Small intestine (tissue), 7 donors: ENCODE data around the gene STPG3. TPM values are rescaled to one million over a fixed set of nuclear protein-coding genes. Genes with fewer than 3 reads are reported as not detected.
"Not testable (repeated sequence)": the region's sequence is repeated elsewhere in the genome, so short reads cannot be mapped to it uniquely, and the experiment has no call there.

Source experiments
- DNase-seq, 2 donors: peaks; one replicate each; pipeline versions ENCODE4 v3.0.0 to v3.0.0-alpha.2; 2013
- FAIRE-seq: peaks from 2 replicates; lab custom pipeline; 2012; peaks lifted over from hg19 to GRCh38; lab: Jason Lieb, UNC
- H3K27ac ChIP-seq, 3 donors: one replicate each; pipeline ENCODE4 v1.5.1; 2013; ENCODE audit warnings: low read length in 2 of 3, mild to moderate bottlenecking in 2 of 3, control low read depth in 1 of 3, inconsistent platforms in 1 of 3, low read depth in 1 of 3, moderate library complexity in 1 of 3
- H3K27me3 ChIP-seq, 3 donors: one replicate each; pipeline ENCODE4 v1.6.1; 2013; ENCODE audit warnings: low read length in 3 of 3, inconsistent platforms in 1 of 3; ENCODE audit not compliant: control insufficient read depth in 3 of 3, insufficient read depth in 3 of 3
- H3K36me3 ChIP-seq, 3 donors: one replicate each; pipeline ENCODE4 v1.6.1; 2013; ENCODE audit warnings: low read length in 3 of 3, inconsistent platforms in 1 of 3, low read depth in 1 of 3, mild to moderate bottlenecking in 1 of 3, moderate library complexity in 1 of 3; ENCODE audit not compliant: control insufficient read depth in 3 of 3, insufficient read depth in 2 of 3
- H3K4me1 ChIP-seq, 3 donors: one replicate each; pipeline ENCODE4 v1.6.1; 2013; ENCODE audit warnings: low read length in 2 of 3, inconsistent platforms in 1 of 3, low read depth in 1 of 3, mild to moderate bottlenecking in 1 of 3, moderate library complexity in 1 of 3; ENCODE audit not compliant: control insufficient read depth in 3 of 3, insufficient read depth in 2 of 3
- H3K4me3 ChIP-seq, 3 donors: one replicate each; pipeline ENCODE4 v1.5.1; 2013; ENCODE audit warnings: low read length in 3 of 3, control low read depth in 1 of 3, inconsistent platforms in 1 of 3, low read depth in 1 of 3, mild to moderate bottlenecking in 1 of 3, moderate library complexity in 1 of 3
- H3K9me3 ChIP-seq, 2 donors: one replicate each; pipeline ENCODE4 v1.6.1; 2013; ENCODE audit warnings: low read depth in 1 of 2, low read length in 1 of 2; ENCODE audit not compliant: control insufficient read depth in 2 of 2, insufficient read depth in 1 of 2
- WGBS, 3 donors: extraction: QIAGEN DNeasy Blood & Tissue Kit; methylation state at CpG; one replicate each; pipeline ENCODE4 v1.1.7; 2013; 5-methylcytosine and 5-hydroxymethylcytosine counted together
- polyA plus RNA-seq, 4 donors: library from polyadenylated mRNA; stranded (reverse) in 3 of 4; unstranded in 1 of 4; fragments of 200-250 nt in 3 of 4; fragments of 120-200 nt in 1 of 4; gene quantifications; one replicate each; pipeline versions ENCODE4 v1.2.1 to v1.2.3, GENCODE V29; 2013
- donor health status: healthy with polysubstance abuse.
- donor health status: control.
- donor health status: control.
- donor health status: Bipolar disorder and iron deficiency.
- donor health status: healthy.

Gene STPG3
- polyA plus RNA-seq, 4 donors, result 3.9 TPM; not detected in 3

- H3K36me3 ChIP-seq, result peaks cover 0 to 42% (median 6%) of the 10 kb centered on the region in 3 donors
- H3K27me3 ChIP-seq, result no peaks in the 10 kb centered on the region
- peak overlapping the region in 1 of 3 donors; percentile 86 for H3K4me3 ChIP-seq
- DNase-seq (no peak), FAIRE-seq (no peak)
- no peaks in the 10 kb centered on the region for H3K9me3 ChIP-seq
- H3K4me1 ChIP-seq, result peaks cover 8 to 29% (median 8%) of the 10 kb centered on the region in 3 donors
- no peak overlapping the region for H3K27ac ChIP-seq
- WGBS, 3 donors, result 89 to 93% (median 89%) methylated on average over 15 of the region's 15 CpGs
Observed at GRCh38 chr9:137256856-137257255, 5.8 kb downstream of the STPG3 start.

- WGBS, 3 donors, result 39 to 46% (median 45%) methylated on average over 14 to 15 of the region's 15 CpGs
- peaks cover 7 to 76% (median 11%) of the 10 kb centered on the region in 3 donors for H3K36me3 ChIP-seq
- not testable (repeated sequence) for H3K9me3 ChIP-seq, H3K27ac ChIP-seq, H3K4me3 ChIP-seq, H3K27me3 ChIP-seq, H3K4me1 ChIP-seq, FAIRE-seq, DNase-seq
Observed at GRCh38 chr9:137262173-137262908, 11.3 kb downstream of the STPG3 start.

GRCh38 chr9:137262909-137263285, 11.8 kb downstream of the STPG3 start:
- FAIRE-seq (no peak), DNase-seq (no peak)
- Histone ChIP-seq H3K9me3 (no peaks in the 10 kb centered on the region), H3K27ac (no peak overlapping the region), H3K4me3 (no peak overlapping the region), H3K36me3 (peaks cover 7 to 79% (median 13%) of the 10 kb centered on the region in 3 donors), H3K4me1 (no peaks in the 10 kb centered on the region), H3K27me3 (no peaks in the 10 kb centered on the region)
- WGBS, 3 donors, result 91 to 95% (median 92%) methylated on average over 23 to 24 of the region's 24 CpGs

- no peak for FAIRE-seq
- Histone ChIP-seq H3K27me3 (no peaks in the 10 kb centered on the region), H3K27ac (no peak overlapping the region), H3K9me3 (no peaks in the 10 kb centered on the region), H3K4me1 (no peaks in the 10 kb centered on the region), H3K4me3 (no peak overlapping the region), H3K36me3 (peaks cover 7 to 79% (median 14%) of the 10 kb centered on the region in 3 donors)
- whole genome bisulfite sequencing, 3 donors, result 72 to 81% (median 75%) methylated on average over 9 to 10 of the region's 10 CpGs
- no peak for DNase-seq
Observed at GRCh38 chr9:137263506-137263905, 12.4 kb downstream of the STPG3 start.

- H3K36me3 ChIP-seq, result peaks cover 7 to 78% (median 11%) of the 10 kb centered on the region in 3 donors
- H3K27me3 ChIP-seq, result no peaks in the 10 kb centered on the region
- DNase-seq, result no peak
- H3K4me1 ChIP-seq, result peaks cover 0 to 4% (median 2%) of the 10 kb centered on the region in 3 donors
- no peak overlapping the region for H3K4me3 ChIP-seq
- H3K9me3 ChIP-seq, result no peaks in the 10 kb centered on the region
- 93 to 97% (median 96%) methylated on average over 22 of the region's 22 CpGs for WGBS, 3 donors
- FAIRE-seq, result no peak
- no peak overlapping the region for H3K27ac ChIP-seq
Observed at GRCh38 chr9:137264067-137264466, 13.0 kb downstream of the STPG3 start.

GRCh38 chr9:137265496-137266161, 14.5 kb downstream of the STPG3 start:
- no peak overlapping the region for H3K27ac ChIP-seq
- no peaks in the 10 kb centered on the region for H3K27me3 ChIP-seq
- no peak for DNase-seq
- no peak for FAIRE-seq
- 93 to 96% (median 94%) methylated on average over 28 to 29 of the region's 29 CpGs for WGBS, 3 donors
- peaks cover 0 to 8% (median 3%) of the 10 kb centered on the region in 3 donors for H3K4me1 ChIP-seq
- peaks cover 7 to 87% (median 8%) of the 10 kb centered on the region in 3 donors for H3K36me3 ChIP-seq
- no peaks in the 10 kb centered on the region for H3K9me3 ChIP-seq
- H3K4me3 ChIP-seq, result no peak overlapping the region

GRCh38 chr9:137266162-137266527, 15.1 kb downstream of the STPG3 start:
- FAIRE-seq, result no peak
- 88 to 92% (median 89%) methylated on average over 11 to 15 of the region's 15 CpGs for WGBS, 3 donors
- peaks cover 7 to 90% (median 8%) of the 10 kb centered on the region in 3 donors for H3K36me3 ChIP-seq

GRCh38 chr9:137266585-137267453, 15.7 kb downstream of the STPG3 start:
- Histone ChIP-seq H3K36me3 (peaks cover 7 to 91% (median 11%) of the 10 kb centered on the region in 3 donors), H3K27ac (no peak overlapping the region), H3K27me3 (no peaks in the 10 kb centered on the region), H3K4me1 (peaks cover 0 to 8% (median 3%) of the 10 kb centered on the region in 3 donors), H3K9me3 (no peaks in the 10 kb centered on the region), H3K4me3 (no peak overlapping the region)
- DNase-seq (no peak), FAIRE-seq (no peak)
- WGBS, 3 donors, result 90 to 94% (median 91%) methylated on average over 30 to 34 of the region's 34 CpGs

More at GRCh38 chr9:137266162-137266527, 15.1 kb downstream of the STPG3 start:
- H3K4me1 ChIP-seq, result peaks cover 0 to 8% (median 3%) of the 10 kb centered on the region in 3 donors
- no peaks in the 10 kb centered on the region for H3K9me3 ChIP-seq
- H3K27ac ChIP-seq, result no peak overlapping the region
- no peak overlapping the region for H3K4me3 ChIP-seq
- no peaks in the 10 kb centered on the region for H3K27me3 ChIP-seq
- no peak for DNase-seq
